ENCODE data around the gene UBE2E2. TPM values are rescaled to one million over a fixed set of nuclear protein-coding genes. Genes with fewer than 3 reads are reported as not detected.

UBE2E2 gene
- total RNA-seq, 2 experiments from 2014 or later, result 41.1 to 48.8 TPM

GRCh38 chr3:23574822-23575315 is 371.7 kb downstream of the UBE2E2 start:
- BruUV-seq (replicated peaks), result no TSS peak
- no peak overlapping the region for H2AFZ ChIP-seq (ENCODE audit: low read length)
- no peak overlapping the region for H3K4me2 ChIP-seq (ENCODE audit: low read length)
- ChIA-PET CTCF (ENCODE audit: unreplicated experiment) (no interaction called here), POLR2A (no interaction called here)
- no peaks in the 10 kb centered on the region for H3K9me3 ChIP-seq (ENCODE audit: low read length)
- H3K4me3 ChIP-seq (ENCODE audit: low read depth, low read length, poor library complexity, severe bottlenecking), result no peak overlapping the region
- no peaks in the 10 kb centered on the region for H3K9me2 ChIP-seq (ENCODE audit: insufficient read depth, low read length)
- no peaks in the 10 kb centered on the region for H3K79me2 ChIP-seq (ENCODE audit: insufficient read depth, low read depth, low read length)
- DNase-seq (ENCODE audit: low spot score), result no peak
- TF ChIP-seq CTCF (conservative IDR thresholded peaks at IDR 0.05; ENCODE audit: low read length) (no peak), EZH2phosphoT487 (IDR thresholded peaks at IDR 0.05; ENCODE audit: borderline replicate concordance, low read depth, low read length) (no peak)
- intact Hi-C loops (cut with micrococcal nuclease; ENCODE audit: unreplicated experiment), result no loop called here
- H3K27ac ChIP-seq (ENCODE audit: low read depth, low read length, poor library complexity, severe bottlenecking), result no peak overlapping the region
- H3K36me3 ChIP-seq (ENCODE audit: insufficient read depth, low read length), result no peaks in the 10 kb centered on the region; the same call in 1 of the 2 replicates
- peaks cover 15% of the 10 kb centered on the region for H3K4me1 ChIP-seq (ENCODE audit: insufficient read depth, low read length, poor library complexity, severe bottlenecking)
- H4K20me1 ChIP-seq (ENCODE audit: insufficient read depth, low read length), result no peaks in the 10 kb centered on the region

GRCh38 chr3:23575697-23576096 is 372.6 kb downstream of the UBE2E2 start:
- no peaks in the 10 kb centered on the region; the same call in 1 of the 2 replicates for H3K36me3 ChIP-seq (ENCODE audit: insufficient read depth, low read length)
- no peak for TF ChIP-seq CTCF (conservative IDR thresholded peaks at IDR 0.05; ENCODE audit: low read length)
- TF ChIP-seq EZH2phosphoT487 (IDR thresholded peaks at IDR 0.05; ENCODE audit: borderline replicate concordance, low read depth, low read length), result no peak
- no peak overlapping the region for H2AFZ ChIP-seq (ENCODE audit: low read length)
- H3K4me2 ChIP-seq (ENCODE audit: low read length), result no peak overlapping the region
- ChIA-PET POLR2A (no interaction called here), CTCF (ENCODE audit: unreplicated experiment) (no interaction called here)
- H3K79me2 ChIP-seq (ENCODE audit: insufficient read depth, low read depth, low read length), result no peaks in the 10 kb centered on the region
- H3K4me1 ChIP-seq (ENCODE audit: insufficient read depth, low read length, poor library complexity, severe bottlenecking), result peaks cover 15% of the 10 kb centered on the region
- no TSS peak for BruUV-seq (replicated peaks)
- H4K20me1 ChIP-seq (ENCODE audit: insufficient read depth, low read length), result no peaks in the 10 kb centered on the region
- no peaks in the 10 kb centered on the region for H3K9me3 ChIP-seq (ENCODE audit: low read length)
- intact Hi-C loops (cut with micrococcal nuclease; ENCODE audit: unreplicated experiment), result no loop called here
- no peak overlapping the region for H3K4me3 ChIP-seq (ENCODE audit: low read depth, low read length, poor library complexity, severe bottlenecking)
- DNase-seq (ENCODE audit: low spot score), result no peak
- H3K27ac ChIP-seq (ENCODE audit: low read depth, low read length, poor library complexity, severe bottlenecking), result no peak overlapping the region
- H3K9me2 ChIP-seq (ENCODE audit: insufficient read depth, low read length), result no peaks in the 10 kb centered on the region

GRCh38 chr3:23576379-23576959 is 373.3 kb downstream of the UBE2E2 start:
- POLR2A ChIA-PET, result interaction anchor here (1.0 to 1.7 kb wide), 4 partner anchors 11 to 307 kb away, joined by 3 to 11 read pairs (median 6); no protein-coding TSS in a partner anchor
- no peaks in the 10 kb centered on the region; the same call in 1 of the 2 replicates for H3K36me3 ChIP-seq (ENCODE audit: insufficient read depth, low read length)
- no peaks in the 10 kb centered on the region for H3K9me2 ChIP-seq (ENCODE audit: insufficient read depth, low read length)
- no peak overlapping the region for H3K4me3 ChIP-seq (ENCODE audit: low read depth, low read length, poor library complexity, severe bottlenecking)
- TF ChIP-seq CTCF (conservative IDR thresholded peaks at IDR 0.05; ENCODE audit: low read length), result no peak
- no peak for TF ChIP-seq EZH2phosphoT487 (IDR thresholded peaks at IDR 0.05; ENCODE audit: borderline replicate concordance, low read depth, low read length)
- 0 out of 2 replicates have a peak overlapping the region, but pooled peaks have one; percentile 22 for H3K4me2 ChIP-seq (ENCODE audit: low read length)
- no peaks in the 10 kb centered on the region for H3K9me3 ChIP-seq (ENCODE audit: low read length)
- DNase-seq (ENCODE audit: low spot score), result peak; percentile 51
- H3K27ac ChIP-seq (ENCODE audit: low read depth, low read length, poor library complexity, severe bottlenecking), result no peak overlapping the region
- H3K4me1 ChIP-seq (ENCODE audit: insufficient read depth, low read length, poor library complexity, severe bottlenecking), result peaks cover 15% of the 10 kb centered on the region
- H2AFZ ChIP-seq (ENCODE audit: low read length), result no peak overlapping the region
- BruUV-seq (replicated peaks), result no TSS peak
- no peaks in the 10 kb centered on the region for H4K20me1 ChIP-seq (ENCODE audit: insufficient read depth, low read length)
- CTCF ChIA-PET (ENCODE audit: unreplicated experiment), result interaction anchor here (1.4 kb wide), 1 partner anchor 12 kb away, joined by 3 read pairs; no protein-coding TSS in a partner anchor
- intact Hi-C loops (cut with micrococcal nuclease; ENCODE audit: unreplicated experiment), result no loop called here
- no peaks in the 10 kb centered on the region for H3K79me2 ChIP-seq (ENCODE audit: insufficient read depth, low read depth, low read length)

Measured in OCI-LY7 (cell line).